Thyroid gland (tissue), 4 donors: Measurements from ENCODE around the gene IRF5. TPM values are rescaled to one million over a fixed set of nuclear protein-coding genes. Genes with fewer than 3 reads are reported as not detected.

ENCODE experiments used
- DNase-seq, 2 donors: peaks; one replicate each; pipeline ENCODE4 v3.0.0-alpha.2; 2019
- H3K27ac ChIP-seq, 3 donors: fragments of 200-600 bp; sonication (generic); 1 replicate in 2 of 3; 2 replicates in 1 of 3; pipeline ENCODE4 v1.5.1; 2016 to 2019; ENCODE audit warnings: mild to moderate bottlenecking in 1 of 3, moderate library complexity in 1 of 3
- H3K27me3 ChIP-seq: fragments of 200-600 bp; sonication (generic); one replicate; pipeline ENCODE4 v1.5.1; 2019
- H3K36me3 ChIP-seq, 2 donors: fragments of 200-600 bp; sonication (generic); one replicate each; pipeline ENCODE4 v1.5.1; 2016 to 2019
- H3K4me1 ChIP-seq, 2 donors: fragments of 200-600 bp; sonication (generic); one replicate each; pipeline ENCODE4 v1.5.1; 2017 to 2019
- H3K4me3 ChIP-seq, 3 donors: fragments of 200-600 bp; sonication (generic); replicated peaks in 1 of 3; 1 replicate in 2 of 3; 2 replicates in 1 of 3; pipeline ENCODE4 v1.5.1; 2016; ENCODE audit warnings: mild to moderate bottlenecking in 1 of 3
- H3K9me3 ChIP-seq: fragments of 200-600 bp; sonication (generic); one replicate; pipeline ENCODE4 v1.5.1; 2017
- POLR2A ChIP-seq, 2 donors: fragments of 450-650 bp; IDR thresholded peaks; one replicate each; pipeline ENCODE4 v1.6.1; 2017; ENCODE audit warnings: antibody characterized with exemption in 2 of 2, mild to moderate bottlenecking in 2 of 2, moderate library complexity in 1 of 2
- WGBS, 2 donors: methylation state at CpG; one replicate each; pipeline ENCODE4 v1.1.5; 2017; 5-methylcytosine and 5-hydroxymethylcytosine counted together
- intact Hi-C: fragments of 100-400 bp; cut with DNase I; formaldehyde crosslinking; loops from one replicate; pipeline ENCODE4 v1.15.1; 2023
- total RNA-seq, 4 donors: library from RNA; depleted of rRNA; stranded (reverse); fragments of >200 nt; gene quantifications; one replicate each; pipeline ENCODE4 v1.2.3, GENCODE V29; 2016
- TF ChIP-seq, protein P1 (sequence below), 6 experiments: fragments of 200-600 bp in 3 of 6; fragments of 450-650 bp in 3 of 6; sonication (generic) in 3 of 6; IDR thresholded peaks; one replicate each; pipeline ENCODE4 v1.5.1; 2016 to 2019; ENCODE audit warnings: antibody characterized with exemption in 6 of 6, mild to moderate bottlenecking in 2 of 6, inconsistent platforms in 1 of 6, moderate library complexity in 1 of 6

Gene IRF5
- total RNA-seq, result 1 to 10 TPM; 3.7 to 6.0 (median 4.9) TPM

DNA sequence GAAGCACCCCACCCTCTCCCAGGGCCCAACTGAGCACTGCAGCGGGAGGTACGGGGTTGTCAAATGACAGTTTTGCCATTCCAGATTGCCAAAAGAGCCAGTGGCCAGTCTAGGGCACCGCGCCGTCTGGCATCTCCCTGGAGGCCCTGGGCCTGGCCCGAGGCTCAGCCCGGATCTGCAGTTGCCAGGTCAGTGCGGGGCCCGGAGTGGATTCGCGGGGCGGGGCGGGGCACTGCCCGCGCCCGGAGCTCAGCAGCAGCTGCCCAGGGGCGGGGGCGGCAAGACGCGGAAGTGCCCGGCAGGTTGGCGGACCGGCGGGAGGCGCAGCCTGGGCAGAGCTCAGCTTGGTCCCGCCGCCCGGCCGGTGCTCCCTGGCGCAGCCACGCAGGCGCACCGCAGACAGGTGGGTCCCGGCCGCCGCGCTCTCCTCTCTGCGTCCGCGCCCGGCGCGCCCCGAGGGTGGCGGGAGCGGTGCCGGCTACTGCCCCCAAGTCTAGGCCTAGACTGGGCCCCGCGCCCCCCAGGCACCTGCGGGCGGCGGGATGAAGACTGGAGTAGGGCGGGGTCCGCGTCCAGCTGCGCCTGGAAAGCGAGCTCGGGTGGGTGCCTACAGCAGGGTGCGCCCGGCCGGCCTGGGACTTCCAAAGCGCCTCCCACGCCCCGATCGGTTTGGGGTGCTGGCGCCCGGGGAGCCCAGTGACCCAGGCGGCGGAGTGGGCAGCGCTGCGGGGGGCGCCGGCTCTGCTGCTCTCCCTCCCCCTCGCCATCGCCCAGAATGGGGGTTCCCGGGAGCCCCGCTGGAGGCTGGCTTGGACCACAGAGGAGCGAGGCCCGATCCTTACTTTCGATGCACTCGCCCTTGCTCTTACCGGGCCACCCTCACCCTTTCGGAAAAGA, at the start of gene IRF5:
IRF5 (plus strand) TSS at position 281 of the 897 bp plus-strand sequence. CDS start 4,155 bp downstream, outside the sequence.
- Histone ChIP-seq H3K36me3 (no peaks in the 10 kb centered on the region), H3K4me1 (peaks cover 4 to 12% of the 10 kb centered on the region in 2 donors), H3K27ac (no peak within 1 kb of the TSS), H3K27me3 (no peaks in the 10 kb centered on the region), H3K4me3 (peak within 1 kb of the TSS; percentile 0 to 67 (median 41)), H3K9me3 (no peaks in the 10 kb centered on the region)
- TF ChIP-seq, protein P1, sequence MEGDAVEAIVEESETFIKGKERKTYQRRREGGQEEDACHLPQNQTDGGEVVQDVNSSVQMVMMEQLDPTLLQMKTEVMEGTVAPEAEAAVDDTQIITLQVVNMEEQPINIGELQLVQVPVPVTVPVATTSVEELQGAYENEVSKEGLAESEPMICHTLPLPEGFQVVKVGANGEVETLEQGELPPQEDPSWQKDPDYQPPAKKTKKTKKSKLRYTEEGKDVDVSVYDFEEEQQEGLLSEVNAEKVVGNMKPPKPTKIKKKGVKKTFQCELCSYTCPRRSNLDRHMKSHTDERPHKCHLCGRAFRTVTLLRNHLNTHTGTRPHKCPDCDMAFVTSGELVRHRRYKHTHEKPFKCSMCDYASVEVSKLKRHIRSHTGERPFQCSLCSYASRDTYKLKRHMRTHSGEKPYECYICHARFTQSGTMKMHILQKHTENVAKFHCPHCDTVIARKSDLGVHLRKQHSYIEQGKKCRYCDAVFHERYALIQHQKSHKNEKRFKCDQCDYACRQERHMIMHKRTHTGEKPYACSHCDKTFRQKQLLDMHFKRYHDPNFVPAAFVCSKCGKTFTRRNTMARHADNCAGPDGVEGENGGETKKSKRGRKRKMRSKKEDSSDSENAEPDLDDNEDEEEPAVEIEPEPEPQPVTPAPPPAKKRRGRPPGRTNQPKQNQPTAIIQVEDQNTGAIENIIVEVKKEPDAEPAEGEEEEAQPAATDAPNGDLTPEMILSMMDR (IDR thresholded peaks at IDR 0.05), result no peak
- TF ChIP-seq POLR2A (IDR thresholded peaks at IDR 0.05), result no peak
- 1 to 3% methylated on average over 13 to 22 of the region's 83 CpGs for WGBS, 2 donors
- peak; percentile 59 to 66 for DNase-seq
- intact Hi-C loops, result no loop called here

DNA sequence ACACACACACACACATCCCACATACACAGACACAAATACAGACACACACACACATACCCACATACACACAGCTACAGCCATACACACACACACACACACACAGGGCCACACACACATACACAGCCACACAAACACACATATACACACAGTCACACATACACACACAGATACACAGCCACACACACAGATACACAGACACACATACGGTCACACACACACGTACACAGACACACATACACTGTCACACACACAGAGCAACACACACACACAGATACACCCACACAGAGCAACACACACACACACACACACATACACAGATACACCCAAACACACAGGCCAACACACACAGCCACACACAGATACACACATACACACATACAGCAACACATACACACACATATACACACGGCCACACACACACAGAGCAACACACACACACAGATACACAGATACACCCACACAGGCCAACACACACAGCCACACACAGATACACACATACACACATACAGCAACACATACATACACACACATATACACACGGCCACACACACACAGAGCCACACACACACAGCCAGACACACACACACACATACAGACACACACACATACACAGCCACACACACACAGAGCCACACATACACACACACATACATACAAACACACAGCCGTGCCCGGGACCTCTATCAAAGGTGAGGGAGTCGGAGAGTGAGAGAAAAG, 49.5 kb upstream of the IRF5 start:
- H3K4me1 ChIP-seq, result peaks cover 8 to 23% of the 10 kb centered on the region in 2 donors
- H3K36me3 ChIP-seq, result no peaks in the 10 kb centered on the region
- no peaks in the 10 kb centered on the region for H3K9me3 ChIP-seq
- H3K27ac ChIP-seq, result no peak overlapping the region
- H3K27me3 ChIP-seq, result no peaks in the 10 kb centered on the region
- H3K4me3 ChIP-seq, result no peak overlapping the region
- WGBS, 2 donors, result 87 to 93% methylated on average over 7 of the region's 7 CpGs
- TF ChIP-seq, protein P1 (IDR thresholded peaks at IDR 0.05), result no peak
- TF ChIP-seq POLR2A (IDR thresholded peaks at IDR 0.05), result no peak
- intact Hi-C loops, result loop anchor here (10.0 kb wide), 2 partner anchors 283 to 413 kb away; partner anchors contain the start of gene METTL2B
- no peak for DNase-seq

- Histone ChIP-seq H3K27ac (no peak overlapping the region), H3K4me1 (peaks cover 8 to 23% of the 10 kb centered on the region in 2 donors), H3K4me3 (no peak overlapping the region), H3K9me3 (no peaks in the 10 kb centered on the region), H3K36me3 (no peaks in the 10 kb centered on the region), H3K27me3 (no peaks in the 10 kb centered on the region)
- TF ChIP-seq, protein P1 (IDR thresholded peaks at IDR 0.05), result no peak
- no peak for TF ChIP-seq POLR2A (IDR thresholded peaks at IDR 0.05)
- DNase-seq, result no peak
- intact Hi-C loops, result loop anchor here (10.0 kb wide), 2 partner anchors 284 to 414 kb away; partner anchors contain the start of gene METTL2B
- WGBS, 2 donors, result 83 to 85% methylated on average over 11 of the region's 11 CpGs
These were observed 49.0 kb upstream of the IRF5 start for GRCh38 chr7:128888756-128889095.

GRCh38 chr7:128889121-128889520, 48.6 kb upstream of the IRF5 start:
- Histone ChIP-seq H3K9me3 (no peaks in the 10 kb centered on the region), H3K4me3 (no peak overlapping the region), H3K4me1 (peaks cover 8 to 23% of the 10 kb centered on the region in 2 donors), H3K36me3 (no peaks in the 10 kb centered on the region), H3K27me3 (no peaks in the 10 kb centered on the region), H3K27ac (no peak overlapping the region)
- intact Hi-C loops, result loop anchor here (10.0 kb wide), 2 partner anchors 284 to 414 kb away; partner anchors contain the start of gene METTL2B
- WGBS, 2 donors, result 79 to 82% methylated on average over 6 to 8 of the region's 8 CpGs
- DNase-seq, result no peak
- TF ChIP-seq POLR2A (IDR thresholded peaks at IDR 0.05), result no peak
- TF ChIP-seq, protein P1 (IDR thresholded peaks at IDR 0.05), result no peak
